ENCODE measurements around the gene CPM.

DNA sequence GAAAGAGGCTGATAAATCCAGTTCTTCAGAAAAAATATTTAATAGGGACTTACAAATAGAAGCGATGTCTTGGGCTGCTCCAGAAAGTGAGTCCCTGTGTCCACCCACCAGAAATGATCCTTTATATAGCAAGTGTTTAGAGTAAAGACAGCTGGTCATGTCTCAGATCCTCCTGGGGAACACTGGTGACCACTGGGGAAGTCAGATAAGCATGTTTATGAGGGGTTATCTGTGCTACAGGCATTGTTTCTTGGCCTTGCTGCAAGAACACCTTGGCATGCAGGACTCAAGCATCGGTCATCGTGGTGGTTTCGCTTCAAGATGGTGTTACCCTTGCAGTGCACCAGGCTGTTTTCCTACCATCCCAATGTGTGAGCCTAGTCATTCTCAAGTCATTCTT lies 27.2 kb downstream of the CPM start:
- TF ChIP-seq MAFK (IDR thresholded peaks at IDR 0.05; ENCODE audit: low read depth, low read length) (no peak), BHLHE40 (IDR thresholded peaks at IDR 0.05; ENCODE audit: low read depth, low read length) (no peak), CEBPB (IDR thresholded peaks at IDR 0.05; ENCODE audit: low read depth, low read length) (no peak), POLR2A (IDR thresholded peaks at IDR 0.05; ENCODE audit: low read depth, low read length) (no peak), FOS (IDR thresholded peaks at IDR 0.05; ENCODE audit: low read depth, low read length) (no peak), MXI1 (IDR thresholded peaks at IDR 0.05; ENCODE audit: borderline replicate concordance, low read depth, low read length) (no peak), NFE2L2 (IDR thresholded peaks at IDR 0.05; ENCODE audit: low read depth, low read length) (no peak)
- TF ChIP-seq, protein P1, sequence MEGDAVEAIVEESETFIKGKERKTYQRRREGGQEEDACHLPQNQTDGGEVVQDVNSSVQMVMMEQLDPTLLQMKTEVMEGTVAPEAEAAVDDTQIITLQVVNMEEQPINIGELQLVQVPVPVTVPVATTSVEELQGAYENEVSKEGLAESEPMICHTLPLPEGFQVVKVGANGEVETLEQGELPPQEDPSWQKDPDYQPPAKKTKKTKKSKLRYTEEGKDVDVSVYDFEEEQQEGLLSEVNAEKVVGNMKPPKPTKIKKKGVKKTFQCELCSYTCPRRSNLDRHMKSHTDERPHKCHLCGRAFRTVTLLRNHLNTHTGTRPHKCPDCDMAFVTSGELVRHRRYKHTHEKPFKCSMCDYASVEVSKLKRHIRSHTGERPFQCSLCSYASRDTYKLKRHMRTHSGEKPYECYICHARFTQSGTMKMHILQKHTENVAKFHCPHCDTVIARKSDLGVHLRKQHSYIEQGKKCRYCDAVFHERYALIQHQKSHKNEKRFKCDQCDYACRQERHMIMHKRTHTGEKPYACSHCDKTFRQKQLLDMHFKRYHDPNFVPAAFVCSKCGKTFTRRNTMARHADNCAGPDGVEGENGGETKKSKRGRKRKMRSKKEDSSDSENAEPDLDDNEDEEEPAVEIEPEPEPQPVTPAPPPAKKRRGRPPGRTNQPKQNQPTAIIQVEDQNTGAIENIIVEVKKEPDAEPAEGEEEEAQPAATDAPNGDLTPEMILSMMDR (conservative IDR thresholded peaks at IDR 0.05; ENCODE audit: low read depth, low read length), result no peak
